H9 (cell line): ENCODE measurements around the gene NDUFB10. TPM values are rescaled to one million over a fixed set of nuclear protein-coding genes. Genes with fewer than 3 reads are reported as not detected.

Experiments
- DNase-seq: peaks from one replicate; pipeline ENCODE4 v3.0.0-alpha.2; 2017
- H2AFZ ChIP-seq: one replicate; pipeline ENCODE4 v1.6.1; 2013; ENCODE audit warnings: mild to moderate bottlenecking, low read length, control low read depth, moderate library complexity
- H2AK5ac ChIP-seq: 2 replicates; pipeline ENCODE4 v1.6.1; 2013; ENCODE audit warnings: low read length, control low read depth, mixed read lengths; ENCODE audit not compliant: insufficient read length
- H2BK120ac ChIP-seq: one replicate; pipeline ENCODE4 v1.6.1; 2013; ENCODE audit warnings: low read depth, mild to moderate bottlenecking, low read length, control low read depth, inconsistent platforms; ENCODE audit not compliant: poor library complexity, severe bottlenecking
- H2BK12ac ChIP-seq: 2 replicates; pipeline ENCODE4 v1.6.1; 2013; ENCODE audit warnings: low read length, control low read depth, mixed read lengths, low read depth; ENCODE audit not compliant: insufficient read length
- H2BK15ac ChIP-seq: 2 replicates; pipeline ENCODE4 v1.6.1; 2013; ENCODE audit warnings: low read depth, low read length, control low read depth
- H2BK20ac ChIP-seq: one replicate; pipeline ENCODE4 v1.6.1; 2013; ENCODE audit warnings: low read depth, mild to moderate bottlenecking, low read length, control low read depth, inconsistent platforms; ENCODE audit not compliant: poor library complexity, severe bottlenecking
- H2BK5ac ChIP-seq: 2 replicates; pipeline ENCODE4 v1.6.1; 2013; ENCODE audit warnings: low read length, control low read depth, mixed read lengths; ENCODE audit not compliant: insufficient read length
- H3K14ac ChIP-seq: 2 replicates; pipeline ENCODE4 v1.6.1; 2013; ENCODE audit warnings: low read length, control low read depth; ENCODE audit not compliant: insufficient read depth
- H3K18ac ChIP-seq: 2 replicates; pipeline ENCODE4 v1.6.1; 2013; ENCODE audit warnings: low read depth, mild to moderate bottlenecking, mixed read lengths, low read length, control low read depth; ENCODE audit not compliant: insufficient read length
- H3K23ac ChIP-seq: 2 replicates; pipeline ENCODE4 v1.6.1; 2013; ENCODE audit warnings: low read length, control low read depth, mixed read lengths, low read depth; ENCODE audit not compliant: insufficient read length
- H3K23me2 ChIP-seq: 2 replicates; pipeline ENCODE4 v1.6.1; 2013; ENCODE audit warnings: low read depth, mild to moderate bottlenecking, mixed read lengths, low read length, control low read depth; ENCODE audit not compliant: insufficient read length, poor library complexity, severe bottlenecking
- H3K27ac ChIP-seq: 2 replicates; pipeline ENCODE4 v1.5.1; 2013; ENCODE audit warnings: low read length, control low read depth, mixed read lengths, low read depth; ENCODE audit not compliant: insufficient read length
- H3K27me3 ChIP-seq: 2 replicates; pipeline ENCODE4 v1.6.1; 2013; ENCODE audit warnings: low read length, control low read depth, inconsistent platforms; ENCODE audit not compliant: insufficient read depth
- H3K4ac ChIP-seq: 2 replicates; pipeline ENCODE4 v1.6.1; 2013; ENCODE audit warnings: low read depth, mild to moderate bottlenecking, control low read depth, inconsistent platforms, low read length, moderate library complexity
- H3K4me1 ChIP-seq: 2 replicates; pipeline ENCODE4 v1.6.1; 2013; ENCODE audit warnings: low read length, control low read depth, inconsistent platforms; ENCODE audit not compliant: insufficient read depth
- H3K4me2 ChIP-seq: 2 replicates; pipeline ENCODE4 v1.6.1; 2013; ENCODE audit warnings: low read length, control low read depth, mixed read lengths; ENCODE audit not compliant: insufficient read length, insufficient read depth
- H3K56ac ChIP-seq: 2 replicates; pipeline ENCODE4 v1.6.1; 2013; ENCODE audit warnings: low read depth, mild to moderate bottlenecking, mixed read lengths, low read length, control low read depth; ENCODE audit not compliant: insufficient read length
- H3K79me1 ChIP-seq: 2 replicates; pipeline ENCODE4 v1.6.1; 2013; ENCODE audit warnings: low read depth, mild to moderate bottlenecking, moderate library complexity, low read length, control low read depth, inconsistent platforms; ENCODE audit not compliant: insufficient read depth, poor library complexity, severe bottlenecking
- H3K79me2 ChIP-seq: 2 replicates; pipeline ENCODE4 v1.6.1; 2013; ENCODE audit warnings: low read length, control low read depth, inconsistent platforms; ENCODE audit not compliant: insufficient read depth
- H3K9ac ChIP-seq: 2 replicates; pipeline ENCODE4 v1.6.1; 2013; ENCODE audit warnings: low read length, control low read depth, mixed read lengths; ENCODE audit not compliant: insufficient read length; ENCODE audit errors: extremely low read depth
- H3K9me3 ChIP-seq: one replicate; pipeline ENCODE4 v1.6.1; 2013; ENCODE audit warnings: low read depth, low read length, inconsistent platforms; ENCODE audit not compliant: control insufficient read depth
- H3T11ph ChIP-seq: one replicate; pipeline ENCODE4 v1.6.1; 2013; ENCODE audit warnings: mild to moderate bottlenecking, low read length, control low read depth, inconsistent platforms
- H4K20me1 ChIP-seq: one replicate; pipeline ENCODE4 v1.6.1; 2013; ENCODE audit not compliant: control insufficient read depth, insufficient read length, insufficient read depth
- H4K5ac ChIP-seq: 2 replicates; pipeline ENCODE4 v1.6.1; 2013; ENCODE audit warnings: low read depth, mild to moderate bottlenecking, mixed read lengths, low read length, control low read depth; ENCODE audit not compliant: insufficient read length
- H4K8ac ChIP-seq: replicated peaks from 2 replicates; pipeline ENCODE4 v1.6.1; 2013; ENCODE audit warnings: low read length, control low read depth, mixed read lengths, low read depth; ENCODE audit not compliant: insufficient read length
- H4K91ac ChIP-seq: 2 replicates; pipeline ENCODE4 v1.6.1; 2013; ENCODE audit warnings: low read depth, mild to moderate bottlenecking, moderate library complexity, mixed read lengths, low read length, control low read depth; ENCODE audit not compliant: insufficient read length
- H3K27ac Mint-ChIP-seq, 3 experiments: 2 replicates in 2 of 3; 3 replicates in 1 of 3; pipeline ENCODE4 v1.8.0; 2020 to 2021; ENCODE audit warnings: mixed read lengths in 3 of 3, mild to moderate bottlenecking in 1 of 3, moderate library complexity in 1 of 3
- H3K27me3 Mint-ChIP-seq: 2 replicates; pipeline ENCODE4 v1.8.0; 2021; ENCODE audit warnings: low read depth, mild to moderate bottlenecking, moderate library complexity, mixed read lengths
- H3K36me3 Mint-ChIP-seq, 3 experiments: 2 replicates in 2 of 3; 3 replicates in 1 of 3; pipeline ENCODE4 v1.8.0; 2020 to 2021; ENCODE audit warnings: low read depth in 3 of 3, mixed read lengths in 3 of 3; ENCODE audit not compliant: insufficient read depth in 1 of 3
- H3K4me1 Mint-ChIP-seq, 2 experiments: 2 replicates each; pipeline ENCODE4 v1.8.0; 2020; ENCODE audit warnings: mixed read lengths in 2 of 2
- H3K4me3 Mint-ChIP-seq, 2 experiments: 2 replicates in 1 of 2; 3 replicates in 1 of 2; pipeline ENCODE4 v1.8.0; 2020 to 2021; ENCODE audit warnings: mild to moderate bottlenecking in 2 of 2, mixed read lengths in 2 of 2, moderate library complexity in 1 of 2
- H3K9me3 Mint-ChIP-seq, 2 experiments: 2 replicates in 1 of 2; 3 replicates in 1 of 2; pipeline ENCODE4 v1.8.0; 2020; ENCODE audit warnings: mild to moderate bottlenecking in 2 of 2, mixed read lengths in 2 of 2, moderate library complexity in 1 of 2
- WGBS: extraction: QIAGEN DNeasy Blood & Tissue Kit; methylation state at CpG from one replicate; pipeline ENCODE4 v1.1.7; 2013; ENCODE audit warnings: missing lambda C conversion rate, low lambda C conversion rate, mixed read lengths; ENCODE audit not compliant: insufficient read length; ENCODE audit errors: extremely low coverage; 5-methylcytosine and 5-hydroxymethylcytosine counted together
- total RNA-seq: library from RNA; stranded (reverse); gene quantifications from 2 replicates; pipeline ENCODE4 v1.2.1, GENCODE V29; 2021
- TF ChIP-seq, protein P1 (sequence below): fragments of 200-600 bp; sonication (generic); conservative IDR thresholded peaks from 3 replicates; pipeline ENCODE4 v1.8.0; 2021; ENCODE audit warnings: antibody characterized with exemption, mild to moderate bottlenecking

Gene NDUFB10
- total RNA-seq, 1 experiment from 2014 or later = 191 TPM

DNA sequence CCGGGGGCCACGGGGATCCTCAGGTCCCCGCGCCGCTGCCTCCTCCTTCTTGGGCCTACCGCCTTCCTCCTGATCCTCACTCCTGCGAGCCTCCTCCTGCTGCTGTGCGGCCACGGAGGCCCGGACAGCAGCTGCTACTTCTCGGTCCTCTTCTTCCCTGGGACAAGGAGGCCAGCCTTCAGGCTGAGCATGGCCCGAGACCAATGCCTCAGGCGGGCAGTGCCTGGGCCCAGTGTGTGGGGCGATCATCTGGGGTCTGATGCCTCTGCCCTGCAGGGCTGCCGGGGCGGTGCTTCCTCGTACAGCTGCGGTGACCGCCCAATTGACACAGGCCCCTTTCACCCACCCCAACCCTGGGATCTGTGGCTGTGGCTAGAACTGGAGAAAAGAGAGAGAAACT lies 41.7 kb downstream of the NDUFB10 start:
- DNase-seq = no peak
- H4K91ac ChIP-seq = no peak overlapping the region
- no peak overlapping the region for H2BK12ac ChIP-seq
- peaks cover 1% of the 10 kb centered on the region; the same call in 1 of the 2 replicates for H3K79me2 ChIP-seq
- no peaks in the 10 kb centered on the region for H3K27me3 ChIP-seq
- H3K36me3 Mint-ChIP-seq = peaks cover 18 to 48% (median 48%) of the 10 kb centered on the region in 3 experiments
- H3K27me3 Mint-ChIP-seq = no peaks in the 10 kb centered on the region
- no peak overlapping the region; a peak in 1 of 7 replicates for H3K27ac Mint-ChIP-seq
- no peak overlapping the region for H3K56ac ChIP-seq
- no peak overlapping the region for H3K4ac ChIP-seq
- no peak overlapping the region for H3T11ph ChIP-seq
- no peak overlapping the region for H2BK5ac ChIP-seq
- H2AFZ ChIP-seq = no peak overlapping the region
- peaks cover 7% of the 10 kb centered on the region for H3K79me1 ChIP-seq
- H3K9me3 ChIP-seq = no peaks in the 10 kb centered on the region
- H4K8ac ChIP-seq = no peak overlapping the region
- H4K5ac ChIP-seq = no peak overlapping the region
- H3K23ac ChIP-seq = no peak overlapping the region
- no peak overlapping the region; a peak in 1 of 5 replicates for H3K4me3 Mint-ChIP-seq
- H3K23me2 ChIP-seq = no peaks in the 10 kb centered on the region
- H3K4me1 Mint-ChIP-seq = peaks cover 5 to 12% of the 10 kb centered on the region in 2 experiments
- no peak overlapping the region for H2BK15ac ChIP-seq
- H3K14ac ChIP-seq = no peak overlapping the region
- H2BK20ac ChIP-seq = no peak overlapping the region
- H2BK120ac ChIP-seq = no peak overlapping the region
- no CpG with 5 or more reads among the region's 19 CpGs for WGBS
- no peak overlapping the region for H3K18ac ChIP-seq
- H4K20me1 ChIP-seq = no peaks in the 10 kb centered on the region
- H3K9ac ChIP-seq = no peak overlapping the region
- H2AK5ac ChIP-seq = no peak overlapping the region
- H3K27ac ChIP-seq = no peak overlapping the region
- no peak overlapping the region for H3K4me2 ChIP-seq
- H3K9me3 Mint-ChIP-seq = no peaks in the 10 kb centered on the region
- H3K4me1 ChIP-seq = no peaks in the 10 kb centered on the region
- TF ChIP-seq, protein P1, sequence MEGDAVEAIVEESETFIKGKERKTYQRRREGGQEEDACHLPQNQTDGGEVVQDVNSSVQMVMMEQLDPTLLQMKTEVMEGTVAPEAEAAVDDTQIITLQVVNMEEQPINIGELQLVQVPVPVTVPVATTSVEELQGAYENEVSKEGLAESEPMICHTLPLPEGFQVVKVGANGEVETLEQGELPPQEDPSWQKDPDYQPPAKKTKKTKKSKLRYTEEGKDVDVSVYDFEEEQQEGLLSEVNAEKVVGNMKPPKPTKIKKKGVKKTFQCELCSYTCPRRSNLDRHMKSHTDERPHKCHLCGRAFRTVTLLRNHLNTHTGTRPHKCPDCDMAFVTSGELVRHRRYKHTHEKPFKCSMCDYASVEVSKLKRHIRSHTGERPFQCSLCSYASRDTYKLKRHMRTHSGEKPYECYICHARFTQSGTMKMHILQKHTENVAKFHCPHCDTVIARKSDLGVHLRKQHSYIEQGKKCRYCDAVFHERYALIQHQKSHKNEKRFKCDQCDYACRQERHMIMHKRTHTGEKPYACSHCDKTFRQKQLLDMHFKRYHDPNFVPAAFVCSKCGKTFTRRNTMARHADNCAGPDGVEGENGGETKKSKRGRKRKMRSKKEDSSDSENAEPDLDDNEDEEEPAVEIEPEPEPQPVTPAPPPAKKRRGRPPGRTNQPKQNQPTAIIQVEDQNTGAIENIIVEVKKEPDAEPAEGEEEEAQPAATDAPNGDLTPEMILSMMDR = no peak
